ENCODE data around the gene QSOX2.

Gene QSOX2

GRCh38 chr9:136245219-136246150 is at the start of gene QSOX2:
TSS of gene QSOX2 (minus strand) at chr9:136245812. CDS start at chr9:136245803, 9 bp downstream.
- Histone ChIP-seq H3K9me3 (ENCODE audit: control insufficient read depth, insufficient read depth, low read length) (no peaks in the 10 kb centered on the region), H3K36me3 (ENCODE audit: control insufficient read depth, insufficient read depth, low read length) (no peaks in the 10 kb centered on the region), H3K4me1 (ENCODE audit: control insufficient read depth, insufficient read depth, low read length) (peaks cover 35% of the 10 kb centered on the region), H3K9ac (ENCODE audit: low read depth, low read length) (peak within 1 kb of the TSS; percentile 61; the same call in 1 of the 2 replicates), H3K27me3 (ENCODE audit: control insufficient read depth, insufficient read depth, low read length) (no peaks in the 10 kb centered on the region), H3K27ac (ENCODE audit: low read depth, low read length) (peak within 1 kb of the TSS; percentile 64), H3K4me3 (ENCODE audit: low read depth, low read length) (peak within 1 kb of the TSS; percentile 86)

GRCh38 chr9:136295055-136295454 is 49.4 kb upstream of the QSOX2 start:
- H3K4me3 ChIP-seq (ENCODE audit: low read depth, low read length) = no peak overlapping the region
- H3K9me3 ChIP-seq (ENCODE audit: control insufficient read depth, insufficient read depth, low read length) = no peaks in the 10 kb centered on the region
- H3K4me1 ChIP-seq (ENCODE audit: control insufficient read depth, insufficient read depth, low read length) = no peaks in the 10 kb centered on the region
- no peaks in the 10 kb centered on the region for H3K36me3 ChIP-seq (ENCODE audit: control insufficient read depth, insufficient read depth, low read length)
- no peaks in the 10 kb centered on the region for H3K27me3 ChIP-seq (ENCODE audit: control insufficient read depth, insufficient read depth, low read length)
- no peak overlapping the region for H3K9ac ChIP-seq (ENCODE audit: low read depth, low read length)
- no peak overlapping the region for H3K27ac ChIP-seq (ENCODE audit: low read depth, low read length)

- no peak overlapping the region for H3K4me3 ChIP-seq (ENCODE audit: low read depth, low read length)
- H3K36me3 ChIP-seq (ENCODE audit: control insufficient read depth, insufficient read depth, low read length) = no peaks in the 10 kb centered on the region
- no peaks in the 10 kb centered on the region for H3K9me3 ChIP-seq (ENCODE audit: control insufficient read depth, insufficient read depth, low read length)
- H3K9ac ChIP-seq (ENCODE audit: low read depth, low read length) = no peak overlapping the region
- H3K4me1 ChIP-seq (ENCODE audit: control insufficient read depth, insufficient read depth, low read length) = no peaks in the 10 kb centered on the region
- no peak overlapping the region for H3K27ac ChIP-seq (ENCODE audit: low read depth, low read length)
- H3K27me3 ChIP-seq (ENCODE audit: control insufficient read depth, insufficient read depth, low read length) = no peaks in the 10 kb centered on the region
These were observed 48.8 kb upstream of the QSOX2 start for GRCh38 chr9:136294437-136294836.

- H3K9me3 ChIP-seq (ENCODE audit: control insufficient read depth, insufficient read depth, low read length) = no peaks in the 10 kb centered on the region
- H3K27ac ChIP-seq (ENCODE audit: low read depth, low read length) = no peak overlapping the region
- no peak overlapping the region for H3K4me3 ChIP-seq (ENCODE audit: low read depth, low read length)
- no peak overlapping the region for H3K9ac ChIP-seq (ENCODE audit: low read depth, low read length)
- no peaks in the 10 kb centered on the region for H3K4me1 ChIP-seq (ENCODE audit: control insufficient read depth, insufficient read depth, low read length)
- no peaks in the 10 kb centered on the region for H3K36me3 ChIP-seq (ENCODE audit: control insufficient read depth, insufficient read depth, low read length)
- H3K27me3 ChIP-seq (ENCODE audit: control insufficient read depth, insufficient read depth, low read length) = no peaks in the 10 kb centered on the region
These were observed 48.0 kb upstream of the QSOX2 start for GRCh38 chr9:136293476-136294077.

- H3K27me3 ChIP-seq (ENCODE audit: control insufficient read depth, insufficient read depth, low read length) = no peaks in the 10 kb centered on the region
- H3K9me3 ChIP-seq (ENCODE audit: control insufficient read depth, insufficient read depth, low read length) = no peaks in the 10 kb centered on the region
- no peaks in the 10 kb centered on the region for H3K4me1 ChIP-seq (ENCODE audit: control insufficient read depth, insufficient read depth, low read length)
- H3K4me3 ChIP-seq (ENCODE audit: low read depth, low read length) = no peak overlapping the region
- H3K36me3 ChIP-seq (ENCODE audit: control insufficient read depth, insufficient read depth, low read length) = no peaks in the 10 kb centered on the region
- H3K9ac ChIP-seq (ENCODE audit: low read depth, low read length) = no peak overlapping the region
- H3K27ac ChIP-seq (ENCODE audit: low read depth, low read length) = no peak overlapping the region
These were observed 47.2 kb upstream of the QSOX2 start for GRCh38 chr9:136292591-136293448.

GRCh38 chr9:136292026-136292538 is 46.5 kb upstream of the QSOX2 start:
- H3K9me3 ChIP-seq (ENCODE audit: control insufficient read depth, insufficient read depth, low read length) = no peaks in the 10 kb centered on the region
- no peak overlapping the region for H3K4me3 ChIP-seq (ENCODE audit: low read depth, low read length)
- no peak overlapping the region for H3K27ac ChIP-seq (ENCODE audit: low read depth, low read length)
- no peaks in the 10 kb centered on the region for H3K27me3 ChIP-seq (ENCODE audit: control insufficient read depth, insufficient read depth, low read length)
- H3K9ac ChIP-seq (ENCODE audit: low read depth, low read length) = no peak overlapping the region
- H3K4me1 ChIP-seq (ENCODE audit: control insufficient read depth, insufficient read depth, low read length) = no peaks in the 10 kb centered on the region
- no peaks in the 10 kb centered on the region for H3K36me3 ChIP-seq (ENCODE audit: control insufficient read depth, insufficient read depth, low read length)

GRCh38 chr9:136291306-136292025 is 45.9 kb upstream of the QSOX2 start:
- Histone ChIP-seq H3K9ac (ENCODE audit: low read depth, low read length) (no peak overlapping the region), H3K36me3 (ENCODE audit: control insufficient read depth, insufficient read depth, low read length) (no peaks in the 10 kb centered on the region), H3K4me3 (ENCODE audit: low read depth, low read length) (no peak overlapping the region), H3K4me1 (ENCODE audit: control insufficient read depth, insufficient read depth, low read length) (no peaks in the 10 kb centered on the region), H3K27me3 (ENCODE audit: control insufficient read depth, insufficient read depth, low read length) (no peaks in the 10 kb centered on the region), H3K27ac (ENCODE audit: low read depth, low read length) (no peak overlapping the region), H3K9me3 (ENCODE audit: control insufficient read depth, insufficient read depth, low read length) (no peaks in the 10 kb centered on the region)

- Histone ChIP-seq H3K9ac (ENCODE audit: low read depth, low read length) (no peak overlapping the region), H3K27me3 (ENCODE audit: control insufficient read depth, insufficient read depth, low read length) (no peaks in the 10 kb centered on the region), H3K36me3 (ENCODE audit: control insufficient read depth, insufficient read depth, low read length) (no peaks in the 10 kb centered on the region), H3K4me1 (ENCODE audit: control insufficient read depth, insufficient read depth, low read length) (no peaks in the 10 kb centered on the region), H3K4me3 (ENCODE audit: low read depth, low read length) (no peak overlapping the region), H3K27ac (ENCODE audit: low read depth, low read length) (no peak overlapping the region), H3K9me3 (ENCODE audit: control insufficient read depth, insufficient read depth, low read length) (no peaks in the 10 kb centered on the region)
These were observed 44.9 kb upstream of the QSOX2 start for GRCh38 chr9:136290508-136291000.

GRCh38 chr9:136289651-136290507 is 44.3 kb upstream of the QSOX2 start:
- Histone ChIP-seq H3K4me1 (ENCODE audit: control insufficient read depth, insufficient read depth, low read length) (no peaks in the 10 kb centered on the region), H3K36me3 (ENCODE audit: control insufficient read depth, insufficient read depth, low read length) (no peaks in the 10 kb centered on the region), H3K9ac (ENCODE audit: low read depth, low read length) (no peak overlapping the region), H3K27me3 (ENCODE audit: control insufficient read depth, insufficient read depth, low read length) (no peaks in the 10 kb centered on the region), H3K4me3 (ENCODE audit: low read depth, low read length) (no peak overlapping the region), H3K27ac (ENCODE audit: low read depth, low read length) (no peak overlapping the region), H3K9me3 (ENCODE audit: control insufficient read depth, insufficient read depth, low read length) (no peaks in the 10 kb centered on the region)
